HepG2 (cell line): ENCODE data around the gene TTC23L. TPM values are rescaled to one million over a fixed set of nuclear protein-coding genes. Genes with fewer than 3 reads are reported as not detected.

Experiments
- ATAC-seq: fragments of 200-7000 bp; cut with Tn5 transposase; 3 replicates; pipeline ENCODE4 v1.9.1; 2020; ENCODE audit warnings: mild to moderate bottlenecking, moderate library complexity
- BruUV-seq: library from RNA; stranded (reverse); fragments of 400-500 nt; replicated peaks from 2 replicates; lab custom pipeline; 2021; lab: Mats Ljungman, UMichigan
- CTCF ChIA-PET: fragments of 300-600 bp; formaldehyde crosslinking; extraction: SDS; loops from one replicate; lab custom pipeline; 2021; ENCODE audit warnings: low total read pairs, inconsistent platforms, low intra/inter-chr PET ratio; lab: Yijun Ruan, JAX
- POLR2A ChIA-PET: fragments of 350-600 bp; sonication (Branson Sonifier 250); formaldehyde crosslinking; loops from one replicate; lab custom pipeline; 2020; ENCODE audit warnings: antibody characterized with exemption, inconsistent platforms; lab: Yijun Ruan, JAX
- DNase-seq: peaks from one replicate; pipeline ENCODE4 v3.0.0-alpha.2; 2015; ENCODE audit warnings: low spot score
- FAIRE-seq: peaks from 3 replicates; lab custom pipeline; 2011; peaks lifted over from hg19 to GRCh38; lab: Jason Lieb, UNC
- H2AFZ ChIP-seq: one replicate; pipeline ENCODE4 v1.6.1; 2011; ENCODE audit warnings: low read length, inconsistent platforms
- H3K27ac ChIP-seq: fragments of 300-600 bp; 3 replicates; pipeline ENCODE4 v1.8.0; 2011; ENCODE audit warnings: mixed run types, mild to moderate bottlenecking, mixed read lengths, low read length, inconsistent platforms; ENCODE audit not compliant: insufficient read depth; ENCODE audit errors: extremely low read length
- H3K27me3 ChIP-seq, 2 experiments: fragments of 200-600 bp in 1 of 2; 2 replicates in 1 of 2; 3 replicates in 1 of 2; pipeline versions ENCODE4 v1.6.0 to v1.8.0; 2011; ENCODE audit warnings: low read length in 2 of 2, mild to moderate bottlenecking in 2 of 2, moderate library complexity in 2 of 2, inconsistent platforms in 1 of 2; ENCODE audit not compliant: insufficient read depth in 2 of 2, control insufficient read depth in 1 of 2
- H3K36me3 ChIP-seq, 2 experiments: fragments of 200-600 bp in 1 of 2; replicated peaks in 1 of 2; 2 replicates in 1 of 2; 3 replicates in 1 of 2; pipeline versions ENCODE4 v1.5.1 to v1.8.0; 2011; ENCODE audit warnings: low read length in 2 of 2, inconsistent platforms in 1 of 2; ENCODE audit not compliant: insufficient read depth in 2 of 2, control insufficient read depth in 1 of 2
- H3K4me1 ChIP-seq: 2 replicates; pipeline ENCODE4 v1.5.1; 2012; ENCODE audit warnings: low read length, inconsistent platforms; ENCODE audit not compliant: insufficient read depth
- H3K4me2 ChIP-seq: 2 replicates; pipeline ENCODE4 v1.6.0; 2011; ENCODE audit warnings: low read depth, low read length, inconsistent platforms
- H3K4me3 ChIP-seq, 3 experiments: fragments of 200-600 bp in 1 of 3; sonication (generic), shearing (Covaris generic) in 1 of 3; replicated peaks in 1 of 3; 2 replicates each; pipeline ENCODE4 v1.5.1; 2011 to 2016; ENCODE audit warnings: low read length in 3 of 3, inconsistent platforms in 2 of 3, low read depth in 2 of 3, mild to moderate bottlenecking in 2 of 3, control low read depth in 1 of 3, mixed read lengths in 1 of 3; ENCODE audit not compliant: insufficient read depth in 1 of 3
- H3K79me2 ChIP-seq: one replicate; pipeline ENCODE4 v1.6.1; 2011; ENCODE audit warnings: low read length, inconsistent platforms; ENCODE audit not compliant: insufficient read depth
- H3K9ac ChIP-seq: 2 replicates; pipeline ENCODE4 v1.6.0; 2011; ENCODE audit warnings: mild to moderate bottlenecking, low read depth, low read length, inconsistent platforms; ENCODE audit not compliant: insufficient read depth
- H3K9me3 ChIP-seq: 2 replicates; pipeline ENCODE4 v1.5.1; 2012; ENCODE audit warnings: mild to moderate bottlenecking, low read length
- H4K20me1 ChIP-seq: 2 replicates; pipeline ENCODE4 v1.6.0; 2011; ENCODE audit warnings: inconsistent platforms, mild to moderate bottlenecking, low read length, moderate library complexity; ENCODE audit not compliant: insufficient read depth
- ADNP ChIP-seq: sonication (generic); formaldehyde crosslinking; IDR thresholded peaks from 2 replicates; pipeline ENCODE4 v1.4.0; 2020; ENCODE audit warnings: missing genetic modification reagents
- CREB3 ChIP-seq: sonication (generic); formaldehyde crosslinking; IDR thresholded peaks from 2 replicates; pipeline ENCODE4 v1.5.0; 2020; ENCODE audit warnings: missing genetic modification reagents
- EHMT2 ChIP-seq: fragments of 200-600 bp; sonication (generic); IDR thresholded peaks from 2 replicates; pipeline ENCODE4 v1.7.0; 2017; ENCODE audit warnings: antibody characterized with exemption, low read depth, low read length, borderline replicate concordance
- MZF1 ChIP-seq: sonication (generic); formaldehyde crosslinking; IDR thresholded peaks from 2 replicates; pipeline ENCODE4 v1.8.1; 2023; ENCODE audit warnings: mild to moderate bottlenecking, missing genetic modification reagents, borderline replicate concordance
- NKX3-1 ChIP-seq: sonication (generic); formaldehyde crosslinking; IDR thresholded peaks from 2 replicates; pipeline ENCODE4 v1.5.0; 2020; ENCODE audit warnings: missing genetic modification reagents
- NR3C1 ChIP-seq: sonication (generic); formaldehyde crosslinking; IDR thresholded peaks from 2 replicates; pipeline ENCODE4 v1.4.0; 2020; ENCODE audit warnings: missing genetic modification reagents
- SSRP1 ChIP-seq: IDR thresholded peaks from 2 replicates; pipeline ENCODE4 v1.6.1; 2016; ENCODE audit warnings: control low read depth
- USF2 ChIP-seq, 2 experiments: sonication (generic) in 1 of 2; formaldehyde crosslinking in 1 of 2; IDR thresholded peaks; 2 replicates each; pipeline versions ENCODE4 v1.5.1 to v1.6.1; 2011 to 2020; ENCODE audit warnings: borderline replicate concordance in 1 of 2, low read depth in 1 of 2, low read length in 1 of 2, mild to moderate bottlenecking in 1 of 2, missing genetic modification reagents in 1 of 2, moderate library complexity in 1 of 2
- ZBTB1 ChIP-seq: sonication (generic); formaldehyde crosslinking; IDR thresholded peaks from 2 replicates; pipeline ENCODE4 v1.4.0; 2020; ENCODE audit warnings: missing genetic modification reagents, borderline replicate concordance
- ZKSCAN1 ChIP-seq: fragments of 150-350 bp; IDR thresholded peaks from 2 replicates; pipeline ENCODE4 v1.6.1; 2014; ENCODE audit warnings: low read length
- ZMYM2 ChIP-seq: sonication (generic); formaldehyde crosslinking; IDR thresholded peaks from 2 replicates; pipeline ENCODE4 v1.8.0; 2022; ENCODE audit warnings: mild to moderate bottlenecking, missing genetic modification reagents
- ZNF18 ChIP-seq: sonication (generic); formaldehyde crosslinking; IDR thresholded peaks from 2 replicates; pipeline ENCODE4 v1.8.0; 2022; ENCODE audit warnings: mild to moderate bottlenecking, missing genetic modification reagents; ENCODE audit not compliant: insufficient replicate concordance
- ZNF232 ChIP-seq: sonication (generic); formaldehyde crosslinking; IDR thresholded peaks from 2 replicates; pipeline ENCODE4 v1.4.0; 2020; ENCODE audit warnings: missing genetic modification reagents, borderline replicate concordance
- ZNF24 ChIP-seq: fragments of 450-650 bp; IDR thresholded peaks from 2 replicates; pipeline ENCODE4 v1.6.1; 2017; ENCODE audit warnings: antibody characterized with exemption, mild to moderate bottlenecking
- ZNF296 ChIP-seq: sonication (generic); formaldehyde crosslinking; conservative IDR thresholded peaks from 2 replicates; pipeline ENCODE4 v1.5.0; 2020; ENCODE audit warnings: mild to moderate bottlenecking, missing genetic modification reagents
- ZNF33A ChIP-seq: sonication (generic); formaldehyde crosslinking; IDR thresholded peaks from 2 replicates; pipeline ENCODE4 v1.5.1; 2020; ENCODE audit warnings: missing genetic modification reagents, mild to moderate bottlenecking, moderate library complexity, borderline replicate concordance
- ZNF619 ChIP-seq: sonication (generic); formaldehyde crosslinking; IDR thresholded peaks from 2 replicates; pipeline ENCODE4 v1.4.0; 2020; ENCODE audit warnings: mild to moderate bottlenecking, missing genetic modification reagents
- WGBS: methylation state at CpG from one replicate; pipeline ENCODE4 v1.1.6; 2017; ENCODE audit warnings: low lambda C conversion rate; 5-methylcytosine and 5-hydroxymethylcytosine counted together
- in situ Hi-C: cut with HindIII; loops from 2 replicates; pipeline ENCODE4 v1.10.0; 2017; ENCODE audit warnings: low pct_unique_long_range_greater_than_20kb; ENCODE audit not compliant: extremely low pct_ligation_motif_present
- intact Hi-C: fragments of 100-400 bp; cut with micrococcal nuclease; formaldehyde crosslinking; loops from one replicate; pipeline ENCODE4 v1.10.0; 2022; ENCODE audit not compliant: unreplicated experiment
- polyA plus RNA-seq, 8 experiments: library from polyadenylated mRNA; depleted of rRNA in 3 of 8; stranded (reverse) in 7 of 8; unstranded in 1 of 8; fragments of >200 nt; fragmentation: Illumina TruSeq in 4 of 8; extraction: Trizol in 4 of 8; gene quantifications; 2 replicates each; pipeline versions ENCODE4 v1.2.1 to v1.2.3, GENCODE V29; 2011 to 2016; ENCODE audit warnings: low read depth in 4 of 8, missing spikeins in 1 of 8, mixed read lengths in 1 of 8; ENCODE audit not compliant: insufficient read depth in 1 of 8
- total RNA-seq, 5 experiments: library from RNA; depleted of rRNA; stranded (reverse); fragments of >200 nt; fragmentation: Illumina TruSeq; extraction: Trizol; gene quantifications; 2 replicates each; pipeline ENCODE4 v1.2.3, GENCODE V29; 2016; ENCODE audit warnings: low read depth in 1 of 5

Gene TTC23L
- total and polyA plus RNA-seq, 2 of the 13 experiments (the other 11 are each of a cell fraction or from before 2014, with no cell fraction given), result 0.37 to 1.4 TPM

GRCh38 chr5:34806532-34806931 lies 32.4 kb upstream of the TTC23L start:
- no TSS peak for BruUV-seq
- Histone ChIP-seq H3K9me3 (no peaks in the 10 kb centered on the region), H3K4me2 (no peak overlapping the region), H3K4me1 (no peaks in the 10 kb centered on the region), H3K9ac (no peak overlapping the region), H3K36me3 (no peaks in the 10 kb centered on the region; a peak in 1 of 5 replicates), H3K27me3 (no peaks in the 10 kb centered on the region), H3K79me2 (no peaks in the 10 kb centered on the region), H2AFZ (no peak overlapping the region), H3K4me3 (no peak overlapping the region), H3K27ac (no peak overlapping the region), H4K20me1 (no peaks in the 10 kb centered on the region)
- POLR2A ChIA-PET, result no interaction called here
- CTCF ChIA-PET, result no interaction called here
- DNase-seq (no peak), ATAC-seq (no peak)
- WGBS, result 95% methylated on average over 5 of the region's 6 CpGs
- in situ Hi-C loops, result no loop called here
- TF ChIP-seq MZF1 (CRISPR knock-in tag) (no peak), EHMT2 (no peak), ZNF619 (CRISPR knock-in tag) (no peak), ZKSCAN1 (no peak), SSRP1 (no peak), ZNF232 (CRISPR knock-in tag) (no peak), ZNF33A (no peak), NKX3-1 (no peak)
- TF ChIP-seq, all 625 proteins: peak for 0
- intact Hi-C loops, result no loop called here
- no peak for FAIRE-seq

GRCh38 chr5:34811706-34812105 lies 27.3 kb upstream of the TTC23L start:
- BruUV-seq, result no TSS peak
- Histone ChIP-seq H3K4me1 (no peaks in the 10 kb centered on the region), H3K4me2 (no peak overlapping the region), H3K9me3 (no peaks in the 10 kb centered on the region), H3K4me3 (no peak overlapping the region), H4K20me1 (no peaks in the 10 kb centered on the region), H3K79me2 (no peaks in the 10 kb centered on the region), H3K27ac (no peak overlapping the region), H3K36me3 (no peaks in the 10 kb centered on the region), H3K27me3 (no peaks in the 10 kb centered on the region), H2AFZ (no peak overlapping the region), H3K9ac (no peak overlapping the region)
- DNase-seq (no peak), FAIRE-seq (no peak), ATAC-seq (no peak)
- POLR2A ChIA-PET, result no interaction called here
- intact Hi-C loops, result no loop called here
- in situ Hi-C loops, result no loop called here
- 89% methylated on average over 1 of the region's 1 CpG for WGBS
- CTCF ChIA-PET, result no interaction called here
- TF ChIP-seq ZMYM2 (no peak), USF2 (IDR thresholded peaks at IDR 0.05; ENCODE audit: low read depth, low read length) (no peak), USF2 (CRISPR knock-in tag; IDR thresholded peaks at IDR 0.05; ENCODE audit: borderline replicate concordance) (no peak), ZBTB1 (no peak), CREB3 (CRISPR knock-in tag) (no peak), ZNF18 (CRISPR knock-in tag) (no peak), NR3C1 (CRISPR knock-in tag) (no peak), ZNF296 (no peak), ADNP (CRISPR knock-in tag) (no peak), ZNF24 (no peak)
